Mesodermal cell (in vitro differentiated cells): ENCODE measurements around the gene XRCC5.
A peak's percentile ranks its signal among the peaks of the same experiment; 100 is the strongest.
"Not testable (repeated sequence)": the region's sequence is repeated elsewhere in the genome, so short reads cannot be mapped to it uniquely, and the experiment has no call there.

Experiments
- H3K27ac ChIP-seq: 2 replicates; pipeline ENCODE4 v1.7.0; 2013; ENCODE audit warnings: mild to moderate bottlenecking, low read depth, low read length, moderate library complexity; ENCODE audit not compliant: severe bottlenecking
- H3K36me3 ChIP-seq: 2 replicates; pipeline ENCODE4 v1.7.1; 2013; ENCODE audit warnings: mild to moderate bottlenecking, low read length, moderate library complexity; ENCODE audit not compliant: control insufficient read depth, insufficient read depth
- H3K4me1 ChIP-seq: one replicate; pipeline ENCODE4 v1.7.1; 2013; ENCODE audit warnings: mild to moderate bottlenecking, low read length; ENCODE audit not compliant: insufficient read depth, control insufficient read depth, poor library complexity, severe bottlenecking
- H3K4me3 ChIP-seq: 2 replicates; pipeline ENCODE4 v1.7.0; 2013; ENCODE audit warnings: low read length, control low read depth, mild to moderate bottlenecking; ENCODE audit not compliant: insufficient read depth, poor library complexity, severe bottlenecking; ENCODE audit errors: extremely low read depth
- H3K9me3 ChIP-seq: 2 replicates; pipeline ENCODE4 v1.7.1; 2013; ENCODE audit warnings: mild to moderate bottlenecking, low read length, moderate library complexity; ENCODE audit not compliant: control insufficient read depth
- WGBS, 2 experiments: methylation state at CpG; one replicate each; pipeline ENCODE4 v1.1.5; 2013; ENCODE audit warnings: missing lambda C conversion rate in 2 of 2; ENCODE audit not compliant: insufficient coverage in 2 of 2; 5-methylcytosine and 5-hydroxymethylcytosine counted together

The XRCC5 gene

DNA sequence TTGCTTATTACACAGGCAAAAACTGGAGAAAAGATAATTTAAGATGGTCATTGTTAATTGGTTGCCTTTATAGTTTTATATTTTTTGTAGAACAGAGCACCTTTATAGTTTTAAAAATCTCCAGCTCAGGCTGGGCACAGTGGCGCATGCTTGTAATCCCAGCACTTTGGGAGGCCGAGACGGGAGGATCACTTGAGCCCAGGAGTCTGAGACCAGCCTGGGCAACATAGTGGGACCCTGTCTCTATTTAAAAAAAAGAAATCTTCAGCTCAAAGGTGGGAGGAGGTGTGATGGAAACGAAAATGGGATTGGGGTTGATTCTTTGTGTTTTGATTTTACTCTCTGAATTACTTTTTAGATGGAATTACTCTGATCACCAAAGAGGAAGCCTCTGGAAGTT lies 85.4 kb downstream of the XRCC5 start:
- Histone ChIP-seq H3K4me3 (no peak overlapping the region), H3K4me1 (peaks cover 12% of the 10 kb centered on the region), H3K27ac (no peak overlapping the region), H3K9me3 (no peaks in the 10 kb centered on the region), H3K36me3 (peaks cover 94% of the 10 kb centered on the region)
- 80 to 83% methylated on average over 2 to 4 of the region's 4 CpGs for WGBS, 2 experiments

DNA sequence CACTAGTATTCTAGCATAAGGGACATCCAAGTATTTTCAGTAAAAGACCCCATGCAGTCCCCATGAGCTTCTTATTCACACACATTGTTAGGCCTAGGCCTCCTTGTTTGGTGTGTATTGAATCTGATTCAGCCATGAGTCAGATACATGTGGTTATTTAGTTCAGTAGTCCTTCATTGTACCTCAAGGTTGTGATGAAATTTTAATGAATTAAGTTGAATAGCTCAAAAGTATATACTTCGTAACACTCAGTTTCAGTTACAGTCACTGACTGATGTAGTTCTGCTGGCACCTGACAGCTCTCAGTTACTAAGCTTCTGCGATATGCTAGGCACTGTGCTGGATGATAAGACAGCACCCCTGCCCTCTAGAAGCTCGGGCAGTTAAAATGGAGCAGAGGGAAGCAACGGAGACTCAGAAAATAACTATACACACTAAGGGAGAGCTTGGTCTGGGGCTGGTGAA lies 86.4 kb downstream of the XRCC5 start:
- H3K27ac ChIP-seq: peak overlapping the region; percentile 29
- H3K4me3 ChIP-seq: no peak overlapping the region
- H3K36me3 ChIP-seq: peaks cover 95% of the 10 kb centered on the region
- WGBS, 2 experiments: 100% methylated on average over 2 to 3 of the region's 4 CpGs
- H3K4me1 ChIP-seq: peaks cover 12% of the 10 kb centered on the region
- no peaks in the 10 kb centered on the region for H3K9me3 ChIP-seq

DNA sequence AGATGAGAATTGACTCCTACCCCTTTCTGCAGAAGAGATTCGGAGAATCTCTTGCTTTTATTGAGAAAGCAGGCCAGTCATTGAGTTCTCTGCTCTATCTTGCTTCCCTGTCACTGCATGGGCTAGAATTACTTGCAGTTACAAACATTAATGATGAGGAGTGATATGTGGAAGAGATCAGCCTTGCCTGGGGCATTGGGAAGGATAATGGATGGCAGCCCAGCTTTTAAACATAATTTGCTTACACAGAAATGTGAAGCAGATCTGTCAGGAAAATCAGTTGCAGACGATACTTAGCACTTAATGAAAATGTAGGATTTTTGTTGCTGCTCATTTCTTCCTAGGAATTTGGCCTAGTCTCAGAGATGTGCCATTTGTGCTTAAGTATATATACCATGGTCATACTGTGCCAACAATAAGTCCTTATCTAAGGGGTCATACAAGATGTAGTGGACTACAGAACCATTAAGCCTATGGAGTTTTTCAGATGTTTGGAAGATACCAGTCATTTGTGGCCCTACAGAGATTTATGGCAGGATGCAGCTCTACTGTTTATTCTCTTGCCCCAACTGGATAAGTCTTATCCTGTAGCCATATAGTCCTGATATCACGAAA lies 92.7 kb downstream of the XRCC5 start:
- Histone ChIP-seq H3K27ac (no peak overlapping the region), H3K36me3 (peaks cover 99% of the 10 kb centered on the region), H3K4me1 (no peaks in the 10 kb centered on the region), H3K9me3 (no peaks in the 10 kb centered on the region), H3K4me3 (no peak overlapping the region)
- WGBS, 2 experiments: 100% methylated on average over 1 to 2 of the region's 3 CpGs

DNA sequence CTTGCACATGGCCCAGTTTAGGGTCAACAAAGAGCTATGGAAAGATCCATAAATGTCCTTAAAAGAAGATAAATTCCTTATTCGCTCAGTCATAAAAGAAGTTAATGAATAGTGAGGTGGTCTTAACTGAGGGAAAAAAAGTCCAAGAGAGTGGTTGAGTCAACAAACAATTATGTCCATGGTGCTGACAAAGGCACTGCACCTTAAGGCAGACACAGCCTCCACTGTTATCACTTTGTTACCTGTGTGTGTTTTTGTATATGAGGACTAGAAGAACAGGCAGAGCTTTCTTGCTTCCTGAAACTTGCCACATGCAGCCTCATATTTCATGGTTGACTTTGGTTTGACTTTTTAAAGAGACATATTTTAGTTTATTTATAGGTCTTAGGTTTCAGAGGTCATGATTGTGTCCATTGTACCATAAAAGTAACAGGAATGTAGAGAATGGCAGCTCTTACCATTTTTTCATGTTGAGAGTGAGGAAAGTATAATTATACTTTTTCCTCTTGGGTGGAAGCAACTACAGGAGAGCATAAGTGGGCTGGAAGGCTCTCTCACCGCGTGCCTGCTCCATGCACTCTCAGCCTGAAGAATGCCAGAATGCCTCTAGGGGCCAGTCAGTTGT lies 93.6 kb downstream of the XRCC5 start:
- Histone ChIP-seq H3K9me3 (no peaks in the 10 kb centered on the region), H3K4me1 (no peaks in the 10 kb centered on the region), H3K36me3 (peaks cover 97% of the 10 kb centered on the region), H3K4me3 (no peak overlapping the region), H3K27ac (no peak overlapping the region)
- 96 to 100% methylated on average over 2 to 3 of the region's 3 CpGs for WGBS, 2 experiments

DNA sequence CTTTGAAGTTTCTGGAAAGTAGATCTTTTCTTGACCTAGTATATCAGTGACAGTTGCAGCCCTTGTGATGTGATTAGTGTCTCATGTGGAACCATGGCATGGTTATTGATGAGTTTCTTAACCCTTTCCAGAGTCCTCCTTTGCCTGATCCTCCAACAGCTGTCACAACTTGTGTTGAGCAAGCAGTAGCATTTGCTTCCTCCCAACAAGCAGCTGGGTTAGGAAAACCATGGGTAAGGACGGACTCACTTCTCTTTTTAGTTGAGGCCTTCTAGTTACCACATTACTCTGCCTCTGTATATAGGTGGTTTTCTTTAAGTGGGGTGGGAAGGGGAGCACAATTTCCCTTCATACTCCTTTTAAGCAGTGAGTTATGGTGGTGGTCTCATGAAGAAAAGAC lies 96.3 kb downstream of the XRCC5 start:
- peaks cover 95% of the 10 kb centered on the region for H3K36me3 ChIP-seq
- WGBS, 2 experiments: no CpG with 5 or more reads among the region's 1 CpG

DNA sequence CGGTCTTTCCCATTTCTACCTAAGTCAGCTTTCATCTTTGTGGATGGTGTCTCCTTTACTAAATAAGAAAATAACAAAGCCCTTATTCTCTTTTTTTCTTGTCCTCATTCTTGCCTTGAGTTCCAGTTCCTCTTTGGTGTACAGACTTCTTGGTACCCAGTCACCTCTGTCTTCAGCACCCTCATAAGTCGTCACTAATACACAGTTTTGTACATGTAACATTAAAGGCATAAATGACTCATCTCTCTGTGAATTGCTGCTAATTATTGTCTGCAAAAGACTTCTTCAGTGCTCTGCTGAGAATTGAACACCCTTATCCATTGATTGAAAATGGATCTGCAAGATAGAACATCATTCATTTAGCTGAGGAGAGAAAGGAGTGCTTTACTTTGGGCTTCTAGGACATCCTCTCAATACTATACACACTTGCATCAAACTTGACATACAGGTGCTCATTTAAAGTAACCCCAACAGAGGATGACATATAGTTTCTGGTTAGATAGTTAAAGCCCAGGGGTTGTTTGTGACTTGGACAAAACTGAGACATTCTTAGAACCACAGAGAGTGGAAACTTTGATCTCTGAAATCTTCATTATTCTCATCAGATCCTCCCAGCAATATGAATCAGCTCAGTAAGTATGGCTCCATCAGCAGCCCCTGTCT lies 97.0 kb downstream of the XRCC5 start:
- H3K4me1 ChIP-seq: peaks cover 21% of the 10 kb centered on the region
- H3K4me3 ChIP-seq: no peak overlapping the region
- 100% methylated on average over 1 of the region's 2 CpGs for WGBS, 2 experiments
- peaks cover 88% of the 10 kb centered on the region for H3K36me3 ChIP-seq
- H3K27ac ChIP-seq: no peak overlapping the region
- no peaks in the 10 kb centered on the region for H3K9me3 ChIP-seq

More for the DNA sequence above, 96.3 kb downstream of the XRCC5 start:
- Histone ChIP-seq H3K4me3 (no peak overlapping the region), H3K27ac (no peak overlapping the region), H3K4me1 (peaks cover 14% of the 10 kb centered on the region), H3K9me3 (no peaks in the 10 kb centered on the region)

DNA sequence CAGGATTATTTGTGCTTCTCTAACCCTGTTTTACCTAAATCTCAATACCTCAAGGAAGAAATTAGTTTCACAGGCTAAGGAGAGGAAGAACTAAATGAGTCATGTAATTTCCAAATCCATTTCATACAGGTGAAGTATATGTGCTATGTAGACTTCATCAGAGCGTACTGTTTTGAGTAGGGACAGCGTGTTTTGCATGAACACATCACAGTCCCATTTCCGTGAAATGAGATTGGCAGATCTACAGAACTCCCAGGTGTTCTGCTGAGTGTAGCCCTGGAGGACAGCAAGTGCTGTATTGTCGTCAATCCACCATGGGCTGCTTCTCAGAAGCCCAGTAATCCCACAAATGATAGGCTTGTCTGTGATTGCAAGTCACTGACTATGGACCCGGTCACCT lies 97.7 kb downstream of the XRCC5 start:
- H3K27ac ChIP-seq: no peak overlapping the region
- H3K4me3 ChIP-seq: no peak overlapping the region
- WGBS, 2 experiments: 100% methylated on average over 3 to 4 of the region's 5 CpGs
- H3K9me3 ChIP-seq: no peaks in the 10 kb centered on the region
- H3K4me1 ChIP-seq: peaks cover 22% of the 10 kb centered on the region
- peaks cover 82% of the 10 kb centered on the region for H3K36me3 ChIP-seq

DNA sequence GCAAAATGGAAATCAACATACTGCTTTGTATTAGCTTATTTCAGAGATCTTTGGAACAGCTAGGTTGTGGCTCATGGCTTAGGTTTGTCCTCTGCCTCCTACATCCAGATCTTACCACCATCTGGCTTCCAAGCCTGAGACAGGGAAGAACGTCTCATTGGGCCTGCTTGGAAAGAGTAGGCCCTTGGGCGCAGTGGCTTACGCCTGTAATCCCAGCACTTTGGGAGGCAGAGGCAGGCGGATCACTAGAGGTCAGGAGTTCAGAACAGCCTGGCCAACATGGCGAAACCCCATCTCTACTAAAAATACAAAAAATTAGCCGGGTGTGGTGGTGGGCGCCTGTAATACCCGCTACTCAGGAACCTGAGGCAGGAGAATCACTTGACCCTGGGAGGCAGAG lies 99.5 kb downstream of the XRCC5 start:
- not testable (repeated sequence) for H3K9me3 ChIP-seq, H3K27ac ChIP-seq, H3K4me3 ChIP-seq
- WGBS, 2 experiments: 95 to 100% methylated on average over 2 to 8 of the region's 8 CpGs
- H3K4me1 ChIP-seq: peaks cover 31% of the 10 kb centered on the region
- peaks cover 76% of the 10 kb centered on the region for H3K36me3 ChIP-seq

DNA sequence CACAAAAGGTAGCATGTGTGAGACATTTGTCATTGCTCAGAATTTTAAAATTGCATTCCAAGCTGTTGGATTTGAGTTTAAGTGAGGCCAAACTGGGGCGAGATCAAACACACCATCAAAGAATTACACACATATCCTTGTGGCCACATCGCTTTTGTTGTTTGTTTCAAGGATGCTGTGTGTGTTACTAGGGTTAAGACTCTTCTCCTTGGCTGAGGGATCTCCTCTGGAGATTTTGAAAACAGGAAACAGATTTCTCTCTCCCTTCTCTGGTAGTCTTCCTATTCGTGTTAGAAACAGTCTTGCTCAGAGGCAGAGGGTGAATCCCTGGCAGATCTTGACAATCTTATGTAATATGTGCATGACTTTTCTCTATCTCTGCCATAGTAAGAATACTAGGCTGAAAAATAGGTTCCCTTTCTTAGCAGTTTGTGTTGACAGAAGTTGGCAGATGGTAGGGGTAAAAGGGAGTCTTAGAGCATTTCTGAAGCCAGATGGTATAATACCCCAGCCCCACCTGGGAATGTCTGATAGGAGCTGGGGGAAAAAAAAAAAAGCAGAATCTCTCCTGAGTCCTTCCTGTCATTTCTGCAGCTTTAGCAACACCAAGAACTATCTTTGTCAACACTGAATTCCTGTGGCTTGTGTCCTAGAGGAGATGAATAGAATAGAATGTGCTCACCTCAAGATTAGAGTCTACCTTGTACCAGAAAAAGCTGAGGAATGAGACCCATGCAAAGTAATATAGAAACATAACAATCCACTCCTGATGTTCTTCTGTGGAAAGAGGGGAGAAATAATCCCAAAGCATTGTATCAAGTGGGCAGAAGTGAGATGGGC lies 101.8 kb downstream of the XRCC5 start:
- WGBS, 2 experiments: no CpG with 5 or more reads among the region's 3 CpGs
- H3K27ac ChIP-seq: peak overlapping the region; percentile 55

DNA sequence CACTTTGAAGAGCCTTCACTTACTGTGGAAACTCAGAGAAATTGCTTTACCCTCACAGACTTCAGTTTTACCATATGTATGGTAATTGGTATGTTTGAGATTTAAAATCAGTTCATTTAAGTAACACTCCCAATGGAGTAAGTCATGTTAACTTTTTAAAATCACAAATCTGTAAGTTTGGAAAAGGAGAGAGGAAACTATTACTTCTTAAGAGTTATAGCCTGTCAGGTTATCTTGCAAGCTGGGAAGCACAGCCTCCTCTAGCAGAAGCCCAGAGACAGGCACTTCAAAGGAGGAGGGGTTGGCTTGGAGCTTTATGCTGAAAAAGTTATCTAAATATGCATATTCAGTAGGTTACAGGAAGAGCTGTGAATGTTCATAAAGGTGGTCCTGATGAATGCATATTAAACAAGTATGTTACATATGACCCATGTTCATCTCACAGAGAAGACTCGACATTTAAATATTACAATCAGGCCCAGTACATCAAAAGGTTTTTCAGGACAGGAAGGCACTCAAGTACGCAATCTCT lies 102.5 kb downstream of the XRCC5 start:
- Histone ChIP-seq H3K27ac (peak overlapping the region; percentile 55), H3K4me1 (peaks cover 54% of the 10 kb centered on the region), H3K36me3 (peaks cover 48% of the 10 kb centered on the region), H3K9me3 (no peaks in the 10 kb centered on the region), H3K4me3 (no peak overlapping the region)
- WGBS, 2 experiments: 100% methylated on average over 1 of the region's 2 CpGs; no CpG with 5 or more reads in 1 of the 2 experiments

More for the DNA sequence above, 101.8 kb downstream of the XRCC5 start:
- no peak overlapping the region for H3K4me3 ChIP-seq
- H3K9me3 ChIP-seq: no peaks in the 10 kb centered on the region
- peaks cover 46% of the 10 kb centered on the region for H3K4me1 ChIP-seq
- H3K36me3 ChIP-seq: peaks cover 55% of the 10 kb centered on the region
